NCI-H446 (cell line): ENCODE data around the gene GPRIN2.
"Not testable (repeated sequence)": the region's sequence is repeated elsewhere in the genome, so short reads cannot be mapped to it uniquely, and the experiment has no call there.

Source experiments
- DNase-seq, 2 experiments: peaks; one replicate each; lab custom pipeline; 2025; lab: John Stamatoyannopoulos, UW

The GPRIN2 gene

GRCh38 chr10:46537309-46537708, 19.1 kb downstream of the GPRIN2 start:
- no peak for DNase-seq

GRCh38 chr10:46536781-46537180, 19.7 kb downstream of the GPRIN2 start:
- no peak for DNase-seq

GRCh38 chr10:46536171-46536570, 20.3 kb downstream of the GPRIN2 start:
- DNase-seq: no peak

GRCh38 chr10:46534828-46535524, 21.5 kb downstream of the GPRIN2 start:
- no peak for DNase-seq

GRCh38 chr10:46532256-46532655, 24.2 kb downstream of the GPRIN2 start:
- not testable (repeated sequence) for DNase-seq

GRCh38 chr10:46530249-46531186, 25.9 kb downstream of the GPRIN2 start:
- no peak for DNase-seq

- not testable (repeated sequence) for DNase-seq
Observed at GRCh38 chr10:46529742-46530141, 26.7 kb downstream of the GPRIN2 start.

- no peak for DNase-seq
Observed at GRCh38 chr10:46528675-46529615, 27.5 kb downstream of the GPRIN2 start.

GRCh38 chr10:46528171-46528671, 28.2 kb downstream of the GPRIN2 start:
- no peak for DNase-seq

- no peak for DNase-seq
Observed at GRCh38 chr10:46527241-46527811, 29.1 kb downstream of the GPRIN2 start.

GRCh38 chr10:46526682-46527038, 29.8 kb downstream of the GPRIN2 start:
- DNase-seq: no peak

GRCh38 chr10:46525824-46526681, 30.4 kb downstream of the GPRIN2 start:
- no peak for DNase-seq

- no peak for DNase-seq
Observed at GRCh38 chr10:46525177-46525823, 31.2 kb downstream of the GPRIN2 start.

GRCh38 chr10:46524472-46525176, 31.8 kb downstream of the GPRIN2 start:
- DNase-seq: no peak

- DNase-seq: peak; percentile 53 to 70
Observed at GRCh38 chr10:46523962-46524471, 32.4 kb downstream of the GPRIN2 start.

- peak in 1 of 2 experiments; percentile 58 for DNase-seq
Observed at GRCh38 chr10:46523119-46523961, 33.1 kb downstream of the GPRIN2 start.

GRCh38 chr10:46522295-46523118, 34.0 kb downstream of the GPRIN2 start:
- DNase-seq: no peak
